ENCODE results near the gene CACNA2D4.

Gene CACNA2D4

GRCh38 chr12:1933342-1934051, 15.0 kb upstream of the CACNA2D4 start:
- DNase-seq (ENCODE audit: low read depth in 2 of 2, low spot score in 1 of 2): no peak

GRCh38 chr12:1932264-1932777, 13.9 kb upstream of the CACNA2D4 start:
- no peak for DNase-seq (ENCODE audit: low read depth in 2 of 2, low spot score in 1 of 2)

- no peak for DNase-seq (ENCODE audit: low read depth in 2 of 2, low spot score in 1 of 2)
Observed at GRCh38 chr12:1931642-1932041, 13.2 kb upstream of the CACNA2D4 start.

- no peak for DNase-seq (ENCODE audit: low read depth in 2 of 2, low spot score in 1 of 2)
Observed at GRCh38 chr12:1930803-1931597, 12.5 kb upstream of the CACNA2D4 start.

GRCh38 chr12:1929985-1930802, 11.7 kb upstream of the CACNA2D4 start:
- no peak for DNase-seq (ENCODE audit: low read depth in 2 of 2, low spot score in 1 of 2)

- no peak for DNase-seq (ENCODE audit: low read depth in 2 of 2, low spot score in 1 of 2)
Observed at GRCh38 chr12:1929241-1929984, 11.0 kb upstream of the CACNA2D4 start.

- DNase-seq (ENCODE audit: low read depth in 2 of 2, low spot score in 1 of 2): no peak
Observed at GRCh38 chr12:1928439-1929121, 10.1 kb upstream of the CACNA2D4 start.

- no peak for DNase-seq (ENCODE audit: low read depth in 2 of 2, low spot score in 1 of 2)
Observed at GRCh38 chr12:1927751-1928351, 9.4 kb upstream of the CACNA2D4 start.

GRCh38 chr12:1927051-1927680, 8.7 kb upstream of the CACNA2D4 start:
- no peak for DNase-seq (ENCODE audit: low read depth in 2 of 2, low spot score in 1 of 2)

GRCh38 chr12:1926251-1926657, 7.8 kb upstream of the CACNA2D4 start:
- no peak for DNase-seq (ENCODE audit: low read depth in 2 of 2, low spot score in 1 of 2)

- DNase-seq (ENCODE audit: low read depth in 2 of 2, low spot score in 1 of 2): no peak
Observed at GRCh38 chr12:1925684-1926006, 7.2 kb upstream of the CACNA2D4 start.

GRCh38 chr12:1924996-1925683, 6.7 kb upstream of the CACNA2D4 start:
- DNase-seq (ENCODE audit: low read depth in 2 of 2, low spot score in 1 of 2): no peak

- no peak for DNase-seq (ENCODE audit: low read depth in 2 of 2, low spot score in 1 of 2)
Observed at GRCh38 chr12:1922985-1923384, 4.5 kb upstream of the CACNA2D4 start.

GRCh38 chr12:1922075-1922709, 3.7 kb upstream of the CACNA2D4 start:
- DNase-seq (ENCODE audit: low read depth in 2 of 2, low spot score in 1 of 2): no peak

GRCh38 chr12:1920971-1921370, 2.5 kb upstream of the CACNA2D4 start:
- DNase-seq (ENCODE audit: low read depth in 2 of 2, low spot score in 1 of 2): no peak

GRCh38 chr12:1920436-1920835, 2.0 kb upstream of the CACNA2D4 start:
- DNase-seq (ENCODE audit: low read depth in 2 of 2, low spot score in 1 of 2): no peak

GRCh38 chr12:1919763-1920162, 1.3 kb upstream of the CACNA2D4 start:
- DNase-seq (ENCODE audit: low read depth in 2 of 2, low spot score in 1 of 2): no peak

- no peak for DNase-seq (ENCODE audit: low read depth in 2 of 2, low spot score in 1 of 2)
Observed at GRCh38 chr12:1919284-1919683, 832 bp upstream of the CACNA2D4 start.

- no peak for DNase-seq (ENCODE audit: low read depth in 2 of 2, low spot score in 1 of 2)
Observed at GRCh38 chr12:1918884-1919236, 408 bp upstream of the CACNA2D4 start.

All from stimulated activated CD8-positive, alpha-beta memory T cell treated with anti-CD3 and anti-CD28 coated beads, Interleukin-4, amount 100 ng/mL, for 1 hour (primary cell).